Fibroblast of lung (primary cell): Measurements from ENCODE around the gene CLTB. TPM values are rescaled to one million over a fixed set of nuclear protein-coding genes. Genes with fewer than 3 reads are reported as not detected.

ENCODE experiments used
- DNase-seq, 2 donors: peaks; one replicate each; pipeline versions ENCODE4 v3.0.0 to v3.0.0-alpha.2; 2010; ENCODE audit warnings: low read depth in 2 of 2
- H2AFZ ChIP-seq: 2 replicates; pipeline ENCODE4 v1.5.1; 2012; ENCODE audit warnings: low read length, control low read depth, inconsistent platforms
- H3K27ac ChIP-seq: 2 replicates; pipeline ENCODE4 v1.5.1; 2011; ENCODE audit warnings: low read length, control low read depth; ENCODE audit not compliant: insufficient read depth
- H3K27me3 ChIP-seq: 2 replicates; pipeline ENCODE4 v1.5.1; 2011; ENCODE audit warnings: mild to moderate bottlenecking, low read length; ENCODE audit not compliant: control insufficient read depth, insufficient read depth
- H3K36me3 ChIP-seq: 2 replicates; pipeline ENCODE4 v1.5.1; 2011; ENCODE audit warnings: low read length; ENCODE audit not compliant: control insufficient read depth, insufficient read depth
- H3K4me1 ChIP-seq: 2 replicates; pipeline ENCODE4 v1.5.1; 2011; ENCODE audit warnings: low read length; ENCODE audit not compliant: control insufficient read depth, insufficient read depth; ENCODE audit errors: extremely low read depth
- H3K4me2 ChIP-seq: 2 replicates; pipeline ENCODE4 v1.5.1; 2011; ENCODE audit warnings: low read length, control low read depth; ENCODE audit not compliant: insufficient read depth; ENCODE audit errors: extremely low read depth
- H3K4me3 ChIP-seq, 4 experiments: fragments of 200-600 bp in 1 of 4; sonication (generic) in 1 of 4; replicated peaks in 1 of 4; 2 replicates each; pipeline ENCODE4 v1.5.1; 2011 to 2016; ENCODE audit warnings: low read length in 4 of 4, low read depth in 3 of 4, mild to moderate bottlenecking in 3 of 4, control low read depth in 2 of 4, inconsistent platforms in 1 of 4, mixed read lengths in 1 of 4; ENCODE audit not compliant: insufficient read depth in 1 of 4; ENCODE audit errors: control extremely low read depth in 1 of 4
- H3K79me2 ChIP-seq: 2 replicates; pipeline ENCODE4 v1.5.1; 2012; ENCODE audit warnings: mild to moderate bottlenecking, low read length, inconsistent platforms; ENCODE audit not compliant: control insufficient read depth, insufficient read depth
- H3K9ac ChIP-seq: 2 replicates; pipeline ENCODE4 v1.5.1; 2011; ENCODE audit warnings: mild to moderate bottlenecking, low read length, control low read depth; ENCODE audit not compliant: insufficient read depth
- H3K9me3 ChIP-seq: 2 replicates; pipeline ENCODE4 v1.5.1; 2012; ENCODE audit warnings: low read depth, low read length; ENCODE audit not compliant: control insufficient read depth, insufficient read depth
- H4K20me1 ChIP-seq: 2 replicates; pipeline ENCODE4 v1.5.1; 2011; ENCODE audit warnings: low read length; ENCODE audit not compliant: control insufficient read depth, insufficient read depth; ENCODE audit errors: extremely low read depth
- CTCF ChIP-seq, 2 donors: IDR thresholded peaks in 1 of 2; conservative IDR thresholded peaks in 1 of 2; 1 replicate in 1 of 2; 2 replicates in 1 of 2; pipeline ENCODE4 v1.5.1; 2011 to 2012; ENCODE audit warnings: low read length in 2 of 2, control low read depth in 1 of 2, inconsistent platforms in 1 of 2, low read depth in 1 of 2, mild to moderate bottlenecking in 1 of 2
- EZH2 ChIP-seq: IDR thresholded peaks from 2 replicates; pipeline ENCODE4 v1.5.1; 2012; ENCODE audit warnings: low read length, control low read depth, mild to moderate bottlenecking; ENCODE audit errors: missing control alignments
- polyA plus RNA-seq, 2 donors: library from polyadenylated mRNA; depleted of rRNA in 1 of 2; stranded (reverse) in 1 of 2; unstranded in 1 of 2; fragments of >200 nt; gene quantifications; 2 replicates each; pipeline ENCODE4 v1.2.1, GENCODE V29; 2011 to 2012; ENCODE audit warnings: missing spikeins in 1 of 2
- total RNA-seq: library from RNA; depleted of rRNA; stranded (reverse); fragments of >200 nt; gene quantifications from 2 replicates; pipeline ENCODE4 v1.2.1, GENCODE V29; 2014

Gene CLTB
- total and polyA plus RNA-seq, 2 donors (not counting 1 experiment from before 2014, with no cell fraction given), result 90.8 to 94.3 TPM

GRCh38 chr5:176420086-176420485 is 3.7 kb upstream of the CLTB start:
- Histone ChIP-seq H3K4me3 (no peak overlapping the region), H3K36me3 (no peaks in the 10 kb centered on the region), H4K20me1 (no peaks in the 10 kb centered on the region), H3K79me2 (peaks cover 11% of the 10 kb centered on the region), H3K4me1 (peaks cover 4% of the 10 kb centered on the region), H3K27me3 (no peaks in the 10 kb centered on the region), H3K9ac (no peak overlapping the region), H2AFZ (no peak overlapping the region), H3K9me3 (no peaks in the 10 kb centered on the region), H3K27ac (no peak overlapping the region), H3K4me2 (no peak overlapping the region)
- DNase-seq, result no peak
- TF ChIP-seq EZH2 (no peak), CTCF (conservative IDR thresholded peaks at IDR 0.05 in 1 of 2, IDR thresholded peaks at IDR 0.05 in 1 of 2; ENCODE audit: low read depth in 1 of 2, low read length in 2 of 2) (no peak)

DNA sequence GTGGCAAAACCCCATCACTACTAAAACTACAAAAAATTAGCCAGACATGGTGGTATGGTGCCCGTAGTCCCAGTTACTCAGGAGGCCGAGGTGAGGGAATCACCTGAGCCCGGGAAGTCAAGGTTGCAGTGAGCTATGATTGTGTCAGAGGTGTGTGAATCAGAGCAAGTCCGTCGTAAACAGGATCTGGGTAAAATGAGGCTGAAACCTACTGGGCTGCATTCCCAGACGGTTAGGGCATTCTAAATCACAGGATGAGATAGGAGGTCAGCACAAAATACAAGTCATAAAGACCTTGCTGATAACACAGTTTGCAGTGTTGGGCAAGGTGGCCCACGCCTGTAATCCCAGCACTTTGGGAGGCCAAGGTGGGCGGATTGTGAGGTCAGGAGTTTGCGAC is 1.9 kb upstream of the CLTB start:
- Histone ChIP-seq H3K4me1 (peaks cover 14% of the 10 kb centered on the region), H3K4me3 (no peak overlapping the region), H3K79me2 (peaks cover 30% of the 10 kb centered on the region), H3K27ac (no peak overlapping the region), H3K9ac (no peak overlapping the region), H3K4me2 (no peak overlapping the region), H3K27me3 (no peaks in the 10 kb centered on the region), H3K9me3 (no peaks in the 10 kb centered on the region), H2AFZ (no peak overlapping the region), H3K36me3 (no peaks in the 10 kb centered on the region), H4K20me1 (no peaks in the 10 kb centered on the region)
- TF ChIP-seq CTCF (conservative IDR thresholded peaks at IDR 0.05 in 1 of 2, IDR thresholded peaks at IDR 0.05 in 1 of 2; ENCODE audit: low read depth in 1 of 2, low read length in 2 of 2) (no peak), EZH2 (no peak)
- DNase-seq, result peak in 1 of 2 donors; percentile 55

DNA sequence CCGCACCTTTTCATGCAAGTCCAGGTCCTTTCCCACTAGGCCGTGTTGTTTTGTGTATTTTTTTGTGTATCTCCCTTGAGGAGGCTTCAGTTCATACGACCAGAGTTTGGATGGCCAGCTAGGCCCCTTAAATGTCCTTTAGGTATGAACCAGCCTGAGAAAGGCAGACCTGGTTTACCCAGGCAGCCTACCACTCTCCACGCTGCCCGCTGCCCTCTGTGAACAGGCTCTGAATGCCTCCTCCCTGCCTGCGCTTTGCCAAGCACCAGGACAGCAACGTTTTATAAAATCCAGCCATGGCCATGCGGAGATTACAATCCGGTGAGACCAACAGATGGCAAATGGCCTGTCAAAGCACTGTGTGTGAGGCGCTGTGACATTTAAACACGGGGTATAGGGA is 626 bp upstream of the CLTB start:
- no peaks in the 10 kb centered on the region for H3K9me3 ChIP-seq
- H3K79me2 ChIP-seq, result peaks cover 38% of the 10 kb centered on the region
- peak overlapping the region; percentile 52 for H3K4me2 ChIP-seq
- peak overlapping the region; percentile 82 for H2AFZ ChIP-seq
- TF ChIP-seq EZH2 (no peak), CTCF (conservative IDR thresholded peaks at IDR 0.05 in 1 of 2, IDR thresholded peaks at IDR 0.05 in 1 of 2; ENCODE audit: low read depth in 1 of 2, low read length in 2 of 2) (no peak)
- no peaks in the 10 kb centered on the region for H3K27me3 ChIP-seq
- peaks cover 17% of the 10 kb centered on the region for H3K4me1 ChIP-seq
- H3K9ac ChIP-seq, result no peak overlapping the region
- peak overlapping the region in 3 of 4 experiments; percentile 23 to 48 (median 30) for H3K4me3 ChIP-seq
- H3K36me3 ChIP-seq, result no peaks in the 10 kb centered on the region
- DNase-seq, result no peak
- no peaks in the 10 kb centered on the region for H4K20me1 ChIP-seq
- no peak overlapping the region for H3K27ac ChIP-seq
